Transverse colon (tissue), 4 donors: ENCODE measurements around the gene ZNF318. TPM values are rescaled to one million over a fixed set of nuclear protein-coding genes. Genes with fewer than 3 reads are reported as not detected.

ENCODE experiments used
- DNase-seq: peaks from one replicate; pipeline ENCODE4 v3.0.0-alpha.2; 2019
- H3K27ac ChIP-seq, 4 donors: fragments of 200-600 bp; sonication (generic); 2 replicates each; pipeline ENCODE4 v1.5.1; 2016 to 2018; ENCODE audit warnings: inconsistent platforms in 4 of 4
- H3K27me3 ChIP-seq: fragments of 200-600 bp; sonication (generic); 2 replicates; pipeline ENCODE4 v1.5.1; 2017; ENCODE audit warnings: inconsistent platforms
- H3K36me3 ChIP-seq, 4 donors: fragments of 200-600 bp; sonication (generic); 2 replicates each; pipeline ENCODE4 v1.5.1; 2017 to 2019; ENCODE audit warnings: inconsistent platforms in 4 of 4
- H3K4me1 ChIP-seq, 4 donors: fragments of 200-600 bp; sonication (generic); 2 replicates each; pipeline ENCODE4 v1.5.1; 2017 to 2020; ENCODE audit warnings: inconsistent platforms in 4 of 4
- H3K4me3 ChIP-seq, 4 donors: fragments of 200-600 bp; sonication (generic); 1 replicate in 1 of 4; 2 replicates in 3 of 4; pipeline versions ENCODE4 v1.5.1 to v1.6.1; 2017 to 2019; ENCODE audit warnings: inconsistent platforms in 4 of 4
- H3K9me3 ChIP-seq, 2 donors: fragments of 200-600 bp; sonication (generic); 2 replicates each; pipeline ENCODE4 v1.5.1; 2017 to 2019; ENCODE audit warnings: inconsistent platforms in 2 of 2
- CTCF ChIP-seq, 5 experiments: fragments of 200-600 bp in 3 of 5; fragments of 450-650 bp in 2 of 5; sonication (generic) in 3 of 5; IDR thresholded peaks; 1 replicate in 2 of 5; 2 replicates in 3 of 5; pipeline ENCODE4 v1.5.1; 2016 to 2017; ENCODE audit warnings: antibody characterized with exemption in 5 of 5, inconsistent platforms in 3 of 5, mild to moderate bottlenecking in 2 of 5, moderate library complexity in 1 of 5
- EP300 ChIP-seq: sonication (generic); formaldehyde crosslinking; IDR thresholded peaks from one replicate; pipeline ENCODE4 v1.6.1; 2017; ENCODE audit warnings: antibody characterized with exemption, low read depth
- POLR2A ChIP-seq: fragments of 450-650 bp; IDR thresholded peaks from one replicate; pipeline ENCODE4 v1.6.1; 2016; ENCODE audit warnings: antibody characterized with exemption, mild to moderate bottlenecking, moderate library complexity
- POLR2AphosphoS5 ChIP-seq, 3 donors: sonication (generic); formaldehyde crosslinking; IDR thresholded peaks; one replicate each; pipeline ENCODE4 v1.6.1; 2016; ENCODE audit warnings: antibody characterized with exemption in 3 of 3
- WGBS, 2 donors: methylation state at CpG; one replicate each; pipeline ENCODE4 v1.1.5; 2018; ENCODE audit warnings: low coverage in 1 of 2; 5-methylcytosine and 5-hydroxymethylcytosine counted together
- in situ Hi-C, 4 donors: fragments of 200-750 bp; cut with MboI; loops; one replicate each; pipeline versions ENCODE4 v1.15.0 to v1.15.1; 2017; ENCODE audit warnings: low sequenced_read_pairs in 3 of 4, low pct_ligation_motif_present in 1 of 4, low pct_unique_long_range_greater_than_20kb in 1 of 4
- intact Hi-C: fragments of 100-400 bp; cut with DNase I; formaldehyde crosslinking; loops from one replicate; pipeline ENCODE4 v1.15.1; 2023; ENCODE audit warnings: low total_unique reads
- total RNA-seq, 4 donors: library from RNA; depleted of rRNA; stranded (reverse); fragments of >200 nt; gene quantifications; one replicate each; pipeline ENCODE4 v1.1.0, GENCODE V29; 2016

Gene ZNF318
- total RNA-seq, 4 donors from 2014 or later, result 13.0 to 17.5 (median 15.4) TPM

GRCh38 chr6:43378631-43379030 is 9.2 kb upstream of the ZNF318 start:
- H3K27me3 ChIP-seq, result peaks cover 5% of the 10 kb centered on the region
- TF ChIP-seq POLR2A (no peak), CTCF (IDR thresholded peaks at IDR 0.05) (no peak), EP300 (no peak), POLR2AphosphoS5 (IDR thresholded peaks at IDR 0.05) (no peak)
- DNase-seq, result no peak
- WGBS, 2 donors, result 74 to 100% methylated on average over 1 to 3 of the region's 3 CpGs
- in situ Hi-C loops (no loop called here), intact Hi-C loops (no loop called here)
- no peak overlapping the region for H3K4me3 ChIP-seq
- no peaks in the 10 kb centered on the region for H3K36me3 ChIP-seq
- no peaks in the 10 kb centered on the region for H3K4me1 ChIP-seq
- no peak overlapping the region for H3K27ac ChIP-seq
- no peaks in the 10 kb centered on the region for H3K9me3 ChIP-seq

GRCh38 chr6:43377710-43378229 is 8.3 kb upstream of the ZNF318 start:
- Histone ChIP-seq H3K4me3 (no peak overlapping the region), H3K27ac (no peak overlapping the region), H3K36me3 (no peaks in the 10 kb centered on the region), H3K4me1 (no peaks in the 10 kb centered on the region), H3K9me3 (no peaks in the 10 kb centered on the region), H3K27me3 (peaks cover 5% of the 10 kb centered on the region)
- TF ChIP-seq EP300 (no peak), POLR2A (no peak), POLR2AphosphoS5 (IDR thresholded peaks at IDR 0.05) (no peak), CTCF (IDR thresholded peaks at IDR 0.05) (no peak)
- in situ Hi-C loops, result no loop called here
- intact Hi-C loops, result no loop called here
- no peak for DNase-seq
- WGBS, 2 donors, result 71 to 83% methylated on average over 2 of the region's 2 CpGs

GRCh38 chr6:43376551-43376981 is 7.1 kb upstream of the ZNF318 start:
- 67% methylated on average over 1 of the region's 1 CpG; no CpG with 5 or more reads in 1 of the 2 donors for WGBS, 2 donors

GRCh38 chr6:43375693-43376092 is 6.2 kb upstream of the ZNF318 start:
- no peak for DNase-seq
- H3K4me1 ChIP-seq, result no peaks in the 10 kb centered on the region
- no peak overlapping the region for H3K27ac ChIP-seq
- no peak overlapping the region for H3K4me3 ChIP-seq
- H3K9me3 ChIP-seq, result no peaks in the 10 kb centered on the region
- intact Hi-C loops (no loop called here), in situ Hi-C loops (no loop called here)
- TF ChIP-seq CTCF (IDR thresholded peaks at IDR 0.05) (no peak), EP300 (no peak), POLR2A (no peak), POLR2AphosphoS5 (IDR thresholded peaks at IDR 0.05) (no peak)
- H3K36me3 ChIP-seq, result no peaks in the 10 kb centered on the region
- peaks cover 5% of the 10 kb centered on the region for H3K27me3 ChIP-seq
- WGBS, 2 donors, result 85 to 86% methylated on average over 4 of the region's 4 CpGs

More at GRCh38 chr6:43376551-43376981, 7.1 kb upstream of the ZNF318 start:
- TF ChIP-seq CTCF (IDR thresholded peaks at IDR 0.05), result no peak
- TF ChIP-seq POLR2AphosphoS5 (IDR thresholded peaks at IDR 0.05), result no peak
- TF ChIP-seq EP300, result no peak
- no peak for TF ChIP-seq POLR2A
- no peaks in the 10 kb centered on the region for H3K9me3 ChIP-seq
- no peak overlapping the region for H3K4me3 ChIP-seq
- in situ Hi-C loops, result no loop called here
- no peak overlapping the region for H3K27ac ChIP-seq
- H3K36me3 ChIP-seq, result no peaks in the 10 kb centered on the region
- H3K4me1 ChIP-seq, result no peaks in the 10 kb centered on the region
- no peak for DNase-seq
- intact Hi-C loops, result no loop called here
- peaks cover 5% of the 10 kb centered on the region for H3K27me3 ChIP-seq
